ENCODE data around the gene MICU2.

GRCh38 chr13:21636656-21637055 is 32.7 kb upstream of the MICU2 start:
- TF ChIP-seq, protein P1, sequence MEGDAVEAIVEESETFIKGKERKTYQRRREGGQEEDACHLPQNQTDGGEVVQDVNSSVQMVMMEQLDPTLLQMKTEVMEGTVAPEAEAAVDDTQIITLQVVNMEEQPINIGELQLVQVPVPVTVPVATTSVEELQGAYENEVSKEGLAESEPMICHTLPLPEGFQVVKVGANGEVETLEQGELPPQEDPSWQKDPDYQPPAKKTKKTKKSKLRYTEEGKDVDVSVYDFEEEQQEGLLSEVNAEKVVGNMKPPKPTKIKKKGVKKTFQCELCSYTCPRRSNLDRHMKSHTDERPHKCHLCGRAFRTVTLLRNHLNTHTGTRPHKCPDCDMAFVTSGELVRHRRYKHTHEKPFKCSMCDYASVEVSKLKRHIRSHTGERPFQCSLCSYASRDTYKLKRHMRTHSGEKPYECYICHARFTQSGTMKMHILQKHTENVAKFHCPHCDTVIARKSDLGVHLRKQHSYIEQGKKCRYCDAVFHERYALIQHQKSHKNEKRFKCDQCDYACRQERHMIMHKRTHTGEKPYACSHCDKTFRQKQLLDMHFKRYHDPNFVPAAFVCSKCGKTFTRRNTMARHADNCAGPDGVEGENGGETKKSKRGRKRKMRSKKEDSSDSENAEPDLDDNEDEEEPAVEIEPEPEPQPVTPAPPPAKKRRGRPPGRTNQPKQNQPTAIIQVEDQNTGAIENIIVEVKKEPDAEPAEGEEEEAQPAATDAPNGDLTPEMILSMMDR (conservative IDR thresholded peaks at IDR 0.05; ENCODE audit: low read length): no peak
- no peak for TF ChIP-seq EZH2phosphoT487 (IDR thresholded peaks at IDR 0.05; ENCODE audit: borderline replicate concordance, low read depth, low read length)

All from OCI-LY7 (cell line).